CD8-positive, alpha-beta memory T cell (primary cell): Measurements from ENCODE around the gene PRR33. TPM values are rescaled to one million over a fixed set of nuclear protein-coding genes. Genes with fewer than 3 reads are reported as not detected.
A peak's percentile ranks its signal among the peaks of the same experiment; 100 is the strongest.

Experiments used
- CTCF ChIA-PET: fragments of 350-600 bp; sonication (Branson Sonifier 250); formaldehyde crosslinking; loops from one replicate; lab custom pipeline; 2021; ENCODE audit warnings: antibody characterized with exemption; lab: Charles Lee
- POLR2A ChIA-PET: fragments of 350-600 bp; sonication (Branson Sonifier 250); formaldehyde crosslinking; loops from one replicate; lab custom pipeline; 2021; ENCODE audit warnings: antibody characterized with exemption; lab: Charles Lee
- DNase-seq, 5 donors: peaks; one replicate each; pipeline versions ENCODE4 v3.0.0 to v3.0.0-alpha.2; 2020 to 2022; ENCODE audit warnings: mixed read lengths in 1 of 5
- H3K27ac ChIP-seq: one replicate; pipeline ENCODE4 v1.7.0; 2013; ENCODE audit warnings: low read depth, mild to moderate bottlenecking, low read length, moderate library complexity
- H3K27me3 ChIP-seq: 2 replicates; pipeline ENCODE4 v1.7.0; 2013; ENCODE audit warnings: low read length, mild to moderate bottlenecking; ENCODE audit not compliant: insufficient read depth, poor library complexity, severe bottlenecking
- H3K36me3 ChIP-seq: 2 replicates; pipeline ENCODE4 v1.7.0; 2013; ENCODE audit warnings: mild to moderate bottlenecking, low read length, moderate library complexity; ENCODE audit not compliant: insufficient read depth
- H3K4me1 ChIP-seq: 2 replicates; pipeline ENCODE4 v1.7.0; 2013; ENCODE audit warnings: mild to moderate bottlenecking, low read length, moderate library complexity; ENCODE audit not compliant: insufficient read depth
- H3K4me3 ChIP-seq: 2 replicates; pipeline ENCODE4 v1.7.0; 2013; ENCODE audit warnings: mild to moderate bottlenecking, low read length
- H3K9me3 ChIP-seq: 2 replicates; pipeline ENCODE4 v1.7.0; 2013; ENCODE audit warnings: mild to moderate bottlenecking, low read length
- H3K27ac Mint-ChIP-seq, 8 donors: one replicate each; pipeline ENCODE4 v1.8.0; 2020 to 2021; ENCODE audit warnings: mixed read lengths in 8 of 8, mild to moderate bottlenecking in 6 of 8, inconsistent platforms in 3 of 8, moderate library complexity in 3 of 8
- H3K27me3 Mint-ChIP-seq, 2 donors: one replicate each; pipeline ENCODE4 v1.8.0; 2020 to 2021; ENCODE audit warnings: mixed read lengths in 2 of 2, mild to moderate bottlenecking in 1 of 2, moderate library complexity in 1 of 2
- H3K36me3 Mint-ChIP-seq, 3 donors: one replicate each; pipeline ENCODE4 v1.8.0; 2020 to 2021; ENCODE audit warnings: mixed read lengths in 3 of 3, inconsistent platforms in 1 of 3, mild to moderate bottlenecking in 1 of 3
- H3K4me1 Mint-ChIP-seq, 3 donors: one replicate each; pipeline ENCODE4 v1.8.0; 2020 to 2021; ENCODE audit warnings: mixed read lengths in 3 of 3, inconsistent platforms in 1 of 3, mild to moderate bottlenecking in 1 of 3
- H3K4me3 Mint-ChIP-seq, 7 donors: one replicate each; pipeline ENCODE4 v1.8.0; 2020 to 2021; ENCODE audit warnings: mixed read lengths in 7 of 7, mild to moderate bottlenecking in 6 of 7, moderate library complexity in 4 of 7, inconsistent platforms in 2 of 7
- H3K9me3 Mint-ChIP-seq, 5 donors: one replicate each; pipeline ENCODE4 v1.8.0; 2020 to 2022; ENCODE audit warnings: mixed read lengths in 5 of 5, mild to moderate bottlenecking in 3 of 5, moderate library complexity in 2 of 5, inconsistent platforms in 1 of 5
- polyA plus RNA-seq: library from polyadenylated mRNA; unstranded; fragments of 300-500 nt; fragmentation: Illumina TruSeq; gene quantifications from one replicate; pipeline ENCODE4 v1.2.3, GENCODE V29; 2021
- total RNA-seq, 2 experiments: library from RNA; stranded (reverse); gene quantifications; one replicate each; pipeline ENCODE4 v1.2.3, GENCODE V29; 2021

PRR33 gene
- total and polyA plus RNA-seq, 3 experiments from 2014 or later, result 0.17 TPM; not detected in 2

DNA sequence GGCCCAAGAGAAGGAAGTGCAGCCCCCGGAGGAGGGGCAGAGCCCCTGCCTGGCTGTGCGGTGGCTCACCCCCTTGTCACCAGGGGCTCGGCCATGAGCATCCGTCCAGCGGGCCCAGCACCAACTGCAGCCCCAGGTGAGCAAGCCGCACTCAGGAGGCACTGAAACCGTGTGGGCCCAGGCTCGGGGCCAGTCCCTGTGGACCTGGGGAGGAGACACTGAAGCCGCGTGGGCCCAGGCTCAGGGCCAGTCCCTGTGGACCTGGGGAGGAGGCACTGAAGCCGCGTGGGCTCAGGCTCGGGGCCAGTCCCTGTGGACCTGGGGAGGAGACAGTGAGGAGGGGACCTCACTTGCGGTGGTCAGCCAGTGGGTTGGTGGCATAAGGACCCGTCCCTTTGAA lies 24.9 kb downstream of the PRR33 start:
- CTCF ChIA-PET, result interaction anchor here (1.0 to 1.5 kb wide), 2 partner anchors 10 to 173 kb away, joined by 3 to 4 read pairs; no protein-coding TSS in a partner anchor
- no peak overlapping the region for H3K4me3 Mint-ChIP-seq
- no peaks in the 10 kb centered on the region for H3K36me3 ChIP-seq

DNA sequence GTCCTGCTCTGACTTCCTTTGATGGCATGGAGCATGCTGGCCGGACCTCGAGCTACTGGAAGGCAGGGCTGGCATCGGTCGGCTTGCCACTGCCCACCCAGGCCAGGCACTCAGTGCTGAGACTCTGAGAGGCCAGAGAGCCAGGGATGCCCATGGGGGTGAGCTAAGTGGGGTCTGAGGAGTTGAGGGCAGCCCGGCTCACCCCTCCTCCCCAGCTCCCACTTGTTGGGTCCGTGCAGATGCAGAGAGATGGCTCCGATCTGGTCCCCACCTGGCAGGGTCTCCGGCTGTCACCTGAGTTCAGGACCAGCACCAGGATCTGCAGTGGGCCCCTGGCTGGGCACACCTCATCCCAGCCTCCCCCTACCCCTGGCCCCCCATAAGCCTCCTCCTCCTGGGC lies 25.5 kb downstream of the PRR33 start:
- peak overlapping the region in 3 of 8 donors; percentile 23 to 77 (median 43) for H3K27ac Mint-ChIP-seq
- DNase-seq, result no peak
- no peaks in the 10 kb centered on the region for H3K27me3 Mint-ChIP-seq
- peaks cover 34 to 58% (median 49%) of the 10 kb centered on the region in 3 donors for H3K4me1 Mint-ChIP-seq
- POLR2A ChIA-PET, result no interaction called here
- Histone ChIP-seq H3K4me3 (no peak overlapping the region), H3K36me3 (no peaks in the 10 kb centered on the region), H3K9me3 (no peaks in the 10 kb centered on the region), H3K4me1 (peaks cover 62% of the 10 kb centered on the region), H3K27me3 (no peaks in the 10 kb centered on the region), H3K27ac (no peak overlapping the region)
- H3K9me3 Mint-ChIP-seq, result no peaks in the 10 kb centered on the region
- CTCF ChIA-PET, result interaction anchor here (1.5 kb wide), 1 partner anchor 10 kb away, joined by 3 read pairs; no protein-coding TSS in a partner anchor
- H3K4me3 Mint-ChIP-seq, result no peak overlapping the region
- peaks cover 0 to 28% (median 0%) of the 10 kb centered on the region in 3 donors for H3K36me3 Mint-ChIP-seq

More for the DNA sequence above, 24.9 kb downstream of the PRR33 start:
- Mint-ChIP-seq H3K27me3 (no peaks in the 10 kb centered on the region), H3K27ac (peak overlapping the region in 2 of 8 donors; percentile 36 to 47), H3K9me3 (no peaks in the 10 kb centered on the region), H3K4me1 (peaks cover 36 to 63% (median 53%) of the 10 kb centered on the region in 3 donors), H3K36me3 (peaks cover 0 to 28% (median 0%) of the 10 kb centered on the region in 3 donors)
- Histone ChIP-seq H3K27me3 (no peaks in the 10 kb centered on the region), H3K27ac (no peak overlapping the region), H3K4me1 (peaks cover 62% of the 10 kb centered on the region), H3K4me3 (no peak overlapping the region), H3K9me3 (no peaks in the 10 kb centered on the region)
- DNase-seq, result no peak
- POLR2A ChIA-PET, result no interaction called here

DNA sequence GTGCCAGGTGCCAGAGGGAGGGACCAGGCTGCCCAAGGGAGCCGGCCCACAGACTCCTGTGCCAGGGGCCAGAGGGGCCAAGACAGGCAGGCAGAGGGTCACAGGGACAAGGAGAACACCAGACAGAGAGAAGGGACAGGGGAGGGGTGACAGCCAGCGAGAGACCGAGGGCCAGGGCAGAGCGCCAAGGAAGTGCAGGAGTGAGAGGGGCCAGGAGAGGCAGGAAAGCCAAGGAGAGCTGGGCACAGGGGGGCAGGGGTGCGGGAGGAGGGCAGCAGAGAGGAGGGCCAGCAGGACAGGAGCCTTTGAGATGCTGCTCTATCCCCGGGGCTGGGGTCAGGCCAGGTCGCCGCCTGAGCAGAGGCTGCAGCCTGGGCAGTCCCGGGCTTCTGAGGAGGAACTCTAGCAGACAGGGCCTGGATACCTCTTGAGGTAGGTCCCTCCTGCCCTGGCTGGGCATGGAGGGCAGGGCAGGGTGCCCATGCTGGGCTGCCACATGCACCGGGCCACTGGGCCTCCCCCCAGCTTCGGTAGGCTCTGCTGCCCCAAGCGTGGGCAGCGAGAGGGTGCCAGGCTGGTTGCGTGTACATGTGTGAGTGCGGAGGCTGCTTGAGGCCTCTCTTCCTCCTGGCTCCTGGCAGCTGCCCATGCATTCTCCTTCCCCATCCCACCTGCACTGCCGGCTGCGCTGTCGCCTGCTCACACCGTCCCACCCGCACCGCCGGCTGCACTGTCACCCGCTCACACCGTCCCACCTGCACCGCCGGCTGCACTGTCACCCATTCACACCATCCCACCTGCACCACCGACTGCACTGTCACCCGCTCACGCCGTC lies 26.6 kb downstream of the PRR33 start:
- Histone ChIP-seq H3K27me3 (no peaks in the 10 kb centered on the region), H3K9me3 (no peaks in the 10 kb centered on the region), H3K27ac (no peak overlapping the region), H3K4me1 (peaks cover 61% of the 10 kb centered on the region), H3K4me3 (no peak overlapping the region), H3K36me3 (no peaks in the 10 kb centered on the region)
- Mint-ChIP-seq H3K9me3 (no peaks in the 10 kb centered on the region), H3K4me1 (peaks cover 22 to 46% (median 37%) of the 10 kb centered on the region in 3 donors), H3K27ac (peak overlapping the region in 6 of 8 donors; percentile 43 to 93 (median 76)), H3K4me3 (peak overlapping the region in 3 of 7 donors; percentile 24 to 74 (median 28)), H3K36me3 (peaks cover 0 to 28% (median 0%) of the 10 kb centered on the region in 3 donors), H3K27me3 (no peaks in the 10 kb centered on the region)
- POLR2A ChIA-PET, result interaction anchor here (0.7 to 0.8 kb wide), 2 partner anchors 12 to 527 kb away, joined by 3 to 4 read pairs; no protein-coding TSS in a partner anchor
- CTCF ChIA-PET, result interaction anchor here (1.5 kb wide), 1 partner anchor 11 kb away, joined by 3 read pairs; no protein-coding TSS in a partner anchor
- DNase-seq, result no peak

DNA sequence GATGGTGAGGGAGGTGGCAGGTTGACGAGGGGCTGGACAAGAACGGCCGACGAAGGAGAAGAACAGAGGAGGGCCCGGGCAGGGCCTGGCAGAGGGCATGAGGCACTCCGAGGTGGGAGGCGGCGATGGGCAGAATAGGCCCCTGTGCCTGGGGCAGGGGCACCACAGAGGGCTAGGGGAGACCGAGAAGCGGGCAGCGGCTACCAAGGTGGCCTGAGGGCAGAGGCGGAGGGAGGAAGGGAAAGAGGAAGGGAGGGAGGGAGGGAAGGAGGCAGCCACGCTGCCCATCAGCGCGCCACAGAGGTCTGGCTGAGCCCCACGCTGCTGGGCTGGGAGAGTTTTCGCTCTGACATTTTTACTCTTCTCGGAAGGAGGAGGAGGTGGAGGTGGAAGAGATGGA lies 27.5 kb downstream of the PRR33 start:
- Mint-ChIP-seq H3K27me3 (no peaks in the 10 kb centered on the region), H3K9me3 (no peaks in the 10 kb centered on the region), H3K36me3 (peaks cover 0 to 30% (median 0%) of the 10 kb centered on the region in 3 donors), H3K4me1 (peaks cover 18 to 38% (median 33%) of the 10 kb centered on the region in 3 donors), H3K4me3 (no peak overlapping the region), H3K27ac (peak overlapping the region in 3 of 8 donors; percentile 27 to 67 (median 29))
- no peak overlapping the region for H3K4me3 ChIP-seq
- no peak for DNase-seq
- POLR2A ChIA-PET, result interaction anchor here (0.7 to 0.8 kb wide), 2 partner anchors 12 to 526 kb away, joined by 3 to 4 read pairs; no protein-coding TSS in a partner anchor
- H3K9me3 ChIP-seq, result no peaks in the 10 kb centered on the region
- H3K27me3 ChIP-seq, result no peaks in the 10 kb centered on the region
- H3K36me3 ChIP-seq, result no peaks in the 10 kb centered on the region
- CTCF ChIA-PET, result no interaction called here
- no peak overlapping the region for H3K27ac ChIP-seq
- peaks cover 59% of the 10 kb centered on the region for H3K4me1 ChIP-seq

DNA sequence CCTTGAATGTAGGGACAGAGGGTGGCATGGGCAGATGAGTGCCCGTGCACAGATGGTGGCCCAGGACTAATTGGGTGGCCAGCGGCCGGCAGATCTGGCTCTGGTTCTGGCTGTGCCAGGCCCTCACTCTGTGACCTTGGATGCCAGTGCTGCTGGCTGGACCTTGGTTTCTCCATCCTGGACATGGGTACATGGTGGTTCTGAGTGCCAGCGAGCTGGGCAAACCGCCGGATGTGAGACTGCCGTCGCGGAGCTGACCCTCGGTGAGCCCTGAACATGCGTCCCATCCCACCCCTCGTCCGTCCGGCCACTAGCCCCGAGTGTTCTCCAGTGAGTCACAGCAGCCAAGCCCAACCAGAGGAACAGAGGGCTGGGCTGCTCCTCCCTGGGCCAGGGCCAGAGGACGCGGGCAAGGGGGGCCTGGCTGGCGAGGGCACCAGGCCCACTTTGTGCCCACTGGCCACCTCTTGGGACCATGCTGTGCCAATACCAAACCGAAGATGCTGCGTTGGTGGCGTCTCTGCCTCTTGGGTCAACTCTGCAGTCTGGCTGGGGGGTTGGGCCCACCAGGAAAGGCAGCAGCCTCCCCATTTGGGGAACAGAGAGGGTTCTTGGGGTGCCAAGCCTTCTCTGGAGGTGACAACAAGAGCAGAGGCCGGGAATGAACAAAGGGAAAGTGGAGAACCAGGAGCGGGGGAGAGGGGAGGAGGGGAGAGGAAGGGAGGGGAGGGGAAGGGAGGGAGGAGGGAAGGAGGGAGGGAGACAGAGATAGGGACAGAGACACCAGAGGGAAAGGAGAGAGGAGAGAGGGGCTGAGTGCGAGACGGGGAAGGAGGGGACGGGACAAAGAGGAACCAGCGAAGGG lies 28.1 kb downstream of the PRR33 start:
- Mint-ChIP-seq H3K27ac (peak overlapping the region in 4 of 8 donors; percentile 23 to 71 (median 46)), H3K4me1 (peaks cover 14 to 32% (median 32%) of the 10 kb centered on the region in 3 donors), H3K27me3 (no peaks in the 10 kb centered on the region), H3K9me3 (no peaks in the 10 kb centered on the region), H3K36me3 (peaks cover 0 to 35% (median 0%) of the 10 kb centered on the region in 3 donors), H3K4me3 (peak overlapping the region in 3 of 7 donors; percentile 34 to 76 (median 63))
- DNase-seq, result no peak
- no peak overlapping the region for H3K4me3 ChIP-seq
- no peak overlapping the region for H3K27ac ChIP-seq
- POLR2A ChIA-PET, result no interaction called here
- no peaks in the 10 kb centered on the region for H3K9me3 ChIP-seq
- no peaks in the 10 kb centered on the region for H3K36me3 ChIP-seq
- CTCF ChIA-PET, result interaction anchor here (1.5 kb wide), 1 partner anchor 13 kb away, joined by 4 read pairs; no protein-coding TSS in a partner anchor
- H3K4me1 ChIP-seq, result peaks cover 55% of the 10 kb centered on the region
- H3K27me3 ChIP-seq, result no peaks in the 10 kb centered on the region

DNA sequence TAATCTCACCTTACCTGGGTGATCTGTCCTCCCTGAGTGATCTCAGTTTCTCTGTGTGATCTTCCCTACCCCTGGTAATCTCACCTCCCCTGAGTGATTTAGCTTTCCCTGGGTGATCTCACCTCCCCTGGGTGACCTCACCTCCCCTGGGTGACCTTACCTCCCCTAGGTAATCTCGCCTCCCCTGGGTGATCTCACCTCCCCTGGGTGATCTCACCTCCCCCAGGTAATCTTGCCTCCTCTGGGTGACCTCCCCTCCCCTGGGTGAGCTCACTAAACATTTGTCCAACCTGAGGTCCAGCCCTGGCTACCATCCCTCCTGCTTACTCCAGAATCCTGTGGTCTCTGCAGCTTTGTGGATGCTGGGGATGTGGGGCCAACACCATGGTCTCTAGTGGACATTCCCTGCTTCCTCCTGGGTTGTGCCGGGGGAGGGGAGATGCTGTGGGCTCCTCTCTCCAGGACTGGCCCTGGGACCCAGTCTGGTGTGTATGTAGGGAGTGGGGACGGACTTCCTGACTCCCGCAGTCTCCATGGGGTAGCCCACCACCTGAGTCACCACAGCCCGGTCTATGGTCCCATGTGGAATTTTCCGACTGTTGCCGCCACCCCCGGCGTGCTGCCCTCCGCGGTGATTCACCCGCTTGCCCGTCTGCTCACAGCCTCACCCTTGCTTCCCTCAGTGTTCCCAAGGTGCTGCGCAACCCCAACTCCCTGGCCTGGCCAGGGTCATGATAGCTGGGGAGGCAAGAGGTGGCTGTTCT lies 28.9 kb downstream of the PRR33 start:
- H3K27ac ChIP-seq, result no peak overlapping the region
- no peaks in the 10 kb centered on the region for H3K27me3 Mint-ChIP-seq
- H3K9me3 Mint-ChIP-seq, result no peaks in the 10 kb centered on the region
- no peak overlapping the region for H3K4me3 ChIP-seq
- no peaks in the 10 kb centered on the region for H3K9me3 ChIP-seq
- peak overlapping the region in 2 of 8 donors; percentile 56 to 71 for H3K27ac Mint-ChIP-seq
- H3K4me3 Mint-ChIP-seq, result peak overlapping the region in 4 of 7 donors; percentile 34 to 74 (median 54)
- DNase-seq, result no peak
- H3K36me3 Mint-ChIP-seq, result peaks cover 0 to 40% (median 0%) of the 10 kb centered on the region in 3 donors
- peaks cover 14 to 30% (median 25%) of the 10 kb centered on the region in 3 donors for H3K4me1 Mint-ChIP-seq
- POLR2A ChIA-PET, result no interaction called here
- H3K4me1 ChIP-seq, result peaks cover 55% of the 10 kb centered on the region
- CTCF ChIA-PET, result interaction anchor here (1.5 kb wide), 1 partner anchor 14 kb away, joined by 4 read pairs; no protein-coding TSS in a partner anchor
- H3K36me3 ChIP-seq, result no peaks in the 10 kb centered on the region
- H3K27me3 ChIP-seq, result no peaks in the 10 kb centered on the region
